Naive thymus-derived CD8-positive, alpha-beta T cell (primary cell): ENCODE data around the gene SHH. TPM values are rescaled to one million over a fixed set of nuclear protein-coding genes. Genes with fewer than 3 reads are reported as not detected.
A peak's percentile ranks its signal among the peaks of the same experiment; 100 is the strongest.

Source experiments
- ATAC-seq, 2 donors: fragments of 150-1000 bp; cut with Tn5 transposase in 1 of 2; sonication (Bioruptor Pico), chemical (Tn5 transposase) in 1 of 2; 1 replicate in 1 of 2; 2 replicates in 1 of 2; pipeline ENCODE4 v1.10.0; 2021; ENCODE audit warnings: mild to moderate bottlenecking in 2 of 2, moderate library complexity in 2 of 2
- POLR2A ChIA-PET: fragments of 350-600 bp; sonication (Branson Sonifier 250); formaldehyde crosslinking; loops from one replicate; lab custom pipeline; 2021; ENCODE audit warnings: antibody characterized with exemption; lab: Charles Lee
- DNase-seq, 10 donors: peaks; one replicate each; pipeline versions ENCODE4 v3.0.0 to v3.0.0-alpha.2; 2020 to 2022
- H3K27ac Mint-ChIP-seq, 10 donors: one replicate each; pipeline ENCODE4 v1.8.0; 2020 to 2022; ENCODE audit warnings: mild to moderate bottlenecking in 10 of 10, mixed read lengths in 10 of 10, moderate library complexity in 4 of 10, inconsistent platforms in 1 of 10
- H3K27me3 Mint-ChIP-seq, 5 donors: one replicate each; pipeline ENCODE4 v1.8.0; 2021 to 2022; ENCODE audit warnings: mixed read lengths in 5 of 5
- H3K36me3 Mint-ChIP-seq, 3 donors: one replicate each; pipeline ENCODE4 v1.8.0; 2020 to 2022; ENCODE audit warnings: mixed read lengths in 3 of 3, mild to moderate bottlenecking in 2 of 3, inconsistent platforms in 1 of 3
- H3K4me1 Mint-ChIP-seq, 4 donors: one replicate each; pipeline ENCODE4 v1.8.0; 2021 to 2022; ENCODE audit warnings: mixed read lengths in 4 of 4
- H3K4me3 Mint-ChIP-seq, 10 donors: one replicate each; pipeline ENCODE4 v1.8.0; 2020 to 2022; ENCODE audit warnings: mild to moderate bottlenecking in 10 of 10, mixed read lengths in 10 of 10, moderate library complexity in 6 of 10, inconsistent platforms in 1 of 10
- H3K9me3 Mint-ChIP-seq, 9 donors: one replicate each; pipeline ENCODE4 v1.8.0; 2020 to 2022; ENCODE audit warnings: mixed read lengths in 9 of 9, mild to moderate bottlenecking in 3 of 9, inconsistent platforms in 1 of 9, moderate library complexity in 1 of 9
- polyA plus RNA-seq, 3 donors: library from polyadenylated mRNA; unstranded; fragments of 300-500 nt; fragmentation: Illumina TruSeq; gene quantifications; one replicate each; pipeline ENCODE4 v1.2.3, GENCODE V29; 2021
- total RNA-seq, 8 experiments: library from RNA in 2 of 8; stranded (reverse) in 2 of 8; gene quantifications; one replicate each; pipeline ENCODE4 v1.2.3 and lab custom pipeline; 2021 to 2026

SHH gene
- total and polyA plus RNA-seq, 5 experiments from 2014 or later: 0.11 TPM; not detected in 4

GRCh38 chr7:155774947-155775346 lies 37.3 kb downstream of the SHH start:
- H3K9me3 Mint-ChIP-seq: no peaks in the 10 kb centered on the region

GRCh38 chr7:155773531-155773930 lies 38.7 kb downstream of the SHH start:
- no peak overlapping the region for H3K27ac Mint-ChIP-seq
- no peak overlapping the region for H3K4me3 Mint-ChIP-seq
- H3K4me1 Mint-ChIP-seq: peaks cover 0 to 12% (median 6%) of the 10 kb centered on the region in 4 donors
- DNase-seq: no peak
- peaks cover 0 to 96% (median 38%) of the 10 kb centered on the region in 3 donors for H3K36me3 Mint-ChIP-seq
- no peaks in the 10 kb centered on the region for H3K9me3 Mint-ChIP-seq
- POLR2A ChIA-PET: interaction anchor here (0.6 kb wide), 1 partner anchor 129 kb away, joined by 4 read pairs; the partner anchor contains the start of gene RBM33
- ATAC-seq: no peak
- H3K27me3 Mint-ChIP-seq: no peaks in the 10 kb centered on the region

More at GRCh38 chr7:155774947-155775346, 37.3 kb downstream of the SHH start:
- Mint-ChIP-seq H3K27ac (peak overlapping the region in 1 of 10 donors; percentile 15), H3K4me3 (no peak overlapping the region), H3K27me3 (no peaks in the 10 kb centered on the region), H3K4me1 (peaks cover 0 to 9% (median 3%) of the 10 kb centered on the region in 4 donors), H3K36me3 (peaks cover 0 to 96% (median 32%) of the 10 kb centered on the region in 3 donors)
- POLR2A ChIA-PET: no interaction called here
- ATAC-seq (no peak), DNase-seq (no peak)

- DNase-seq (no peak), ATAC-seq (no peak)
- Mint-ChIP-seq H3K4me1 (peaks cover 4 to 15% (median 11%) of the 10 kb centered on the region in 4 donors), H3K36me3 (peaks cover 0 to 93% (median 32%) of the 10 kb centered on the region in 3 donors), H3K27ac (no peak overlapping the region), H3K4me3 (no peak overlapping the region), H3K27me3 (no peaks in the 10 kb centered on the region), H3K9me3 (no peaks in the 10 kb centered on the region)
- POLR2A ChIA-PET: no interaction called here
These were observed 42.0 kb downstream of the SHH start for GRCh38 chr7:155770241-155770640.

GRCh38 chr7:155769701-155770100 lies 42.6 kb downstream of the SHH start:
- peaks cover 9 to 16% (median 15%) of the 10 kb centered on the region in 4 donors for H3K4me1 Mint-ChIP-seq
- DNase-seq (no peak), ATAC-seq (no peak)
- peaks cover 0 to 89% (median 26%) of the 10 kb centered on the region in 3 donors for H3K36me3 Mint-ChIP-seq
- H3K27me3 Mint-ChIP-seq: no peaks in the 10 kb centered on the region
- H3K4me3 Mint-ChIP-seq: no peak overlapping the region
- no peaks in the 10 kb centered on the region for H3K9me3 Mint-ChIP-seq
- POLR2A ChIA-PET: no interaction called here
- peak overlapping the region in 4 of 10 donors; percentile 11 to 62 (median 33) for H3K27ac Mint-ChIP-seq

GRCh38 chr7:155766966-155767916 lies 45.0 kb downstream of the SHH start:
- POLR2A ChIA-PET: no interaction called here
- no peaks in the 10 kb centered on the region for H3K27me3 Mint-ChIP-seq
- peaks cover 0 to 71% (median 20%) of the 10 kb centered on the region in 3 donors for H3K36me3 Mint-ChIP-seq
- no peaks in the 10 kb centered on the region for H3K9me3 Mint-ChIP-seq
- peaks cover 34 to 40% (median 38%) of the 10 kb centered on the region in 4 donors for H3K4me1 Mint-ChIP-seq
- ATAC-seq: no peak
- peak overlapping the region in 2 of 10 donors; percentile 7 to 44 for H3K27ac Mint-ChIP-seq
- DNase-seq: no peak
- no peak overlapping the region for H3K4me3 Mint-ChIP-seq

DNA sequence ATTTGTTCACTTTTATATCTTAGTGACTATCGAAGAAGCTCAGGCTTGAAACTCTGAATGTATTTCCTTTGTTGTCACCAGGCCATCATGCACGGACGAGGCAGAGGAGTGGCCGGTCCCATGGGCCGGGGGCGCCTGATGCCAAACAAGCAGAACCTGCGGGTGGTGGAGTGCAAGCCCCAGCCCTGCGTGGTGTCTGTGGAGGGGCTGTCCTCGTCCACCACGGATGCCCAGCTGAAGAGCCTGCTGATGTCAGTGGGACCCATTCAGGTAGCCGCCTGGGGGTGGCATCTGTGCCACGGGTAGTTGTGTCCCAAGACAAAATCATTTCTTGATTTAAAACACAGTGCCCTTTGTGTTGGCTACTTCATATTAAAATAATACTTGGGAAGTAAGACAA lies 45.9 kb downstream of the SHH start:
- ATAC-seq (no peak), DNase-seq (no peak)
- POLR2A ChIA-PET: no interaction called here
- no peaks in the 10 kb centered on the region for H3K27me3 Mint-ChIP-seq
- H3K4me3 Mint-ChIP-seq: no peak overlapping the region
- H3K36me3 Mint-ChIP-seq: peaks cover 0 to 68% (median 20%) of the 10 kb centered on the region in 3 donors
- no peak overlapping the region for H3K27ac Mint-ChIP-seq
- peaks cover 41 to 49% (median 45%) of the 10 kb centered on the region in 4 donors for H3K4me1 Mint-ChIP-seq
- H3K9me3 Mint-ChIP-seq: no peaks in the 10 kb centered on the region

GRCh38 chr7:155765458-155765857 lies 46.8 kb downstream of the SHH start:
- POLR2A ChIA-PET: no interaction called here
- DNase-seq (no peak), ATAC-seq (no peak)
- Mint-ChIP-seq H3K4me3 (peak overlapping the region in 1 of 10 donors; percentile 2), H3K27me3 (no peaks in the 10 kb centered on the region), H3K36me3 (peaks cover 0 to 63% (median 16%) of the 10 kb centered on the region in 3 donors), H3K9me3 (no peaks in the 10 kb centered on the region), H3K27ac (no peak overlapping the region), H3K4me1 (peaks cover 40 to 57% (median 53%) of the 10 kb centered on the region in 4 donors)

DNA sequence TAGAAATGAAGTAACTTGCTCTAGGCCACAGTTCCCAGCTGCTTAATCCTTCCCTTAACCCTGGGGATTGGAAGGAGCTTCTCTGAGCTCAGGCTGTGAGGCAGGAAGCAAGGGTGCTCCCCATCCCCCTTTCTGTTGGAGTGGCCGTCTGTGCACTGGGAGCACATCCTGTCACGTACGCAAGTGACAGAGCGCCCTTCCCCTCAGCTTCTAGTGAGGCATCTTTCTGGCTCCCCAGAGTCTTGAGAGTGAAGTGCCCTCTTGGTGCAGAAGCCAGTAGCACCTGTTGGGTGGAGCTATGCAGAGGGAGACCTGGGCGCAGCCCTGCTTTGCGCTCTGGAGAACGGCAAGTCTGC lies 47.8 kb downstream of the SHH start:
- Mint-ChIP-seq H3K9me3 (no peaks in the 10 kb centered on the region), H3K36me3 (peaks cover 0 to 63% (median 8%) of the 10 kb centered on the region in 3 donors), H3K27ac (peak overlapping the region; percentile 81 to 96 (median 90)), H3K4me3 (peak overlapping the region; percentile 69 to 91 (median 81)), H3K4me1 (peaks cover 38 to 66% (median 58%) of the 10 kb centered on the region in 4 donors), H3K27me3 (no peaks in the 10 kb centered on the region)
- peak in 7 of 10 donors; percentile 11 to 69 (median 34) for DNase-seq
- POLR2A ChIA-PET: no interaction called here
- peak; percentile 53 to 69 for ATAC-seq

DNA sequence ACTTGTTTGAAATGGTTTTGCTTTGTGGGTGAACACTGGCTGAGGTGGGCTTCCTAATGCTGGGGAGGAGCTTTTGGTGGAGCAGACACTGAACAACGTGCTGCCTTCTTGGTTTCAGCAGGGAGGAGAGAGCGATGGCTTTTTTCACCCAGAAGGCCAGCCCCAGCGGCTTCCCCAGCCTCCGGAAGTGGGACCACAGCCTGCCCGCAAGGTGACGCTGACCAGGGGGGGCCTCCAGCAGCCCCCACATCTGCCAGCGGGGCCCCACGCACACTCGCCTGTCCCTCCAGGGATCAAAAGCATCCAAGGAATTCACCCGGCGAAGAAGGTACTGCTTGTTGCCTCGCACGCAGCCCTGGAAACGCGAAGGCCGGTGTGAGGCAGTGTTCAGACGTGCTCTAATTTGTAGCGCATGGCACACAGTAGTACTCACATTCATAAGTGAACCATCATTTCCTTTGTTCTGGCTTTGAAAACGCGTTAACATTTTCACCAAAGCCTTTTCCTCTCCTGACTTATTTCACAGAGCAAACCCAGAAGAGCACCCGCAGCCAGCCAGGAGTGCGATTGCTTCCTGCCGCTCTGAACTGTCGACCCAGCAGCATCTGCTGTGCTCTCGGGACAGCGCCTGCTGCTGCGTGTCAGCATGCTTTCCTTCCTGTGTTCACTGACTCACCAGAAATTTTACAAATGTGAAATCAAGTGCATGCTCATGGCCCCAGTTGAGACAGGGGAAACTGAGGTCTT lies 48.4 kb downstream of the SHH start:
- Mint-ChIP-seq H3K9me3 (no peaks in the 10 kb centered on the region), H3K4me1 (peaks cover 38 to 67% (median 58%) of the 10 kb centered on the region in 4 donors), H3K27me3 (no peaks in the 10 kb centered on the region), H3K4me3 (peak overlapping the region; percentile 69 to 91 (median 81)), H3K36me3 (peaks cover 0 to 61% (median 8%) of the 10 kb centered on the region in 3 donors), H3K27ac (peak overlapping the region; percentile 81 to 96 (median 90))
- ATAC-seq: peak; percentile 82 to 84
- peak; percentile 20 to 70 (median 48) for DNase-seq
- POLR2A ChIA-PET: no interaction called here

DNA sequence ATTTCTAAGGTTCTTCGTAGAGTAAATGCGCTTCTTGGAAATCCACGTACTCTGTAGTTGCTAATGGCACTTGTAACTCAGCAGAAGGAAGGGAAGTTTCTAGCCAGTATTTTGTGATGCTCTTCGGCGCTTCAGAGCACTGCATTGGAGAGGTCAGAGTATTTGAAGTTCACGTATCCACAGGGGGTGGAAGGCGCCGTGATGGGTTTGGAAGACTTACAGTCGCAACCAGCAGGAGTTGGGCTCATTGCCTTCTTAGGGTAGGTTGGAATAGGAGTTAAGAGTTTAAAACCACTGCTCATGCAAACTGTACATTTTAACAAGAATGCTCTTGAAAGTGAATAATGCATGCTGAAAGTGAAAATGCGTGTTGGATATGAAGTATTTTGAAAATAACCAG lies 49.1 kb downstream of the SHH start:
- no peaks in the 10 kb centered on the region for H3K27me3 Mint-ChIP-seq
- H3K27ac Mint-ChIP-seq: peak overlapping the region; percentile 75 to 96 (median 90)
- H3K9me3 Mint-ChIP-seq: no peaks in the 10 kb centered on the region
- POLR2A ChIA-PET: no interaction called here
- peaks cover 36 to 68% (median 58%) of the 10 kb centered on the region in 4 donors for H3K4me1 Mint-ChIP-seq
- ATAC-seq (no peak), DNase-seq (no peak)
- H3K4me3 Mint-ChIP-seq: peak overlapping the region; percentile 69 to 91 (median 80)
- peaks cover 0 to 57% (median 5%) of the 10 kb centered on the region in 3 donors for H3K36me3 Mint-ChIP-seq

GRCh38 chr7:155762655-155763054 lies 49.6 kb downstream of the SHH start:
- Mint-ChIP-seq H3K9me3 (no peaks in the 10 kb centered on the region), H3K27ac (peak overlapping the region in 9 of 10 donors; percentile 5 to 96 (median 84)), H3K4me3 (peak overlapping the region in 7 of 10 donors; percentile 71 to 91 (median 78)), H3K27me3 (no peaks in the 10 kb centered on the region), H3K4me1 (peaks cover 36 to 66% (median 58%) of the 10 kb centered on the region in 4 donors), H3K36me3 (peaks cover 0 to 55% (median 5%) of the 10 kb centered on the region in 3 donors)
- ATAC-seq (no peak), DNase-seq (no peak)
- POLR2A ChIA-PET: interaction anchor here (0.5 kb wide), 1 partner anchor 150 kb away, joined by 4 read pairs; no protein-coding TSS in a partner anchor

GRCh38 chr7:155762036-155762435 lies 50.2 kb downstream of the SHH start:
- POLR2A ChIA-PET: interaction anchor here (0.5 kb wide), 1 partner anchor 149 kb away, joined by 4 read pairs; no protein-coding TSS in a partner anchor
- H3K4me1 Mint-ChIP-seq: peaks cover 34 to 68% (median 58%) of the 10 kb centered on the region in 4 donors
- H3K36me3 Mint-ChIP-seq: peaks cover 0 to 53% (median 2%) of the 10 kb centered on the region in 3 donors
- no peak overlapping the region for H3K4me3 Mint-ChIP-seq
- H3K27me3 Mint-ChIP-seq: no peaks in the 10 kb centered on the region
- no peaks in the 10 kb centered on the region for H3K9me3 Mint-ChIP-seq
- peak overlapping the region in 3 of 10 donors; percentile 29 to 63 (median 37) for H3K27ac Mint-ChIP-seq
- DNase-seq: no peak
- ATAC-seq: no peak
